H9 (cell line): Measurements from ENCODE around the gene CDH23. TPM values are rescaled to one million over a fixed set of nuclear protein-coding genes. Genes with fewer than 3 reads are reported as not detected.

Source experiments
- DNase-seq: peaks from one replicate; pipeline ENCODE4 v3.0.0-alpha.2; 2017
- H2AFZ ChIP-seq: one replicate; pipeline ENCODE4 v1.6.1; 2013; ENCODE audit warnings: mild to moderate bottlenecking, low read length, control low read depth, moderate library complexity
- H2AK5ac ChIP-seq: 2 replicates; pipeline ENCODE4 v1.6.1; 2013; ENCODE audit warnings: low read length, control low read depth, mixed read lengths; ENCODE audit not compliant: insufficient read length
- H2BK120ac ChIP-seq: one replicate; pipeline ENCODE4 v1.6.1; 2013; ENCODE audit warnings: low read depth, mild to moderate bottlenecking, low read length, control low read depth, inconsistent platforms; ENCODE audit not compliant: poor library complexity, severe bottlenecking
- H2BK12ac ChIP-seq: 2 replicates; pipeline ENCODE4 v1.6.1; 2013; ENCODE audit warnings: low read length, control low read depth, mixed read lengths, low read depth; ENCODE audit not compliant: insufficient read length
- H2BK15ac ChIP-seq: 2 replicates; pipeline ENCODE4 v1.6.1; 2013; ENCODE audit warnings: low read depth, low read length, control low read depth
- H2BK20ac ChIP-seq: one replicate; pipeline ENCODE4 v1.6.1; 2013; ENCODE audit warnings: low read depth, mild to moderate bottlenecking, low read length, control low read depth, inconsistent platforms; ENCODE audit not compliant: poor library complexity, severe bottlenecking
- H2BK5ac ChIP-seq: 2 replicates; pipeline ENCODE4 v1.6.1; 2013; ENCODE audit warnings: low read length, control low read depth, mixed read lengths; ENCODE audit not compliant: insufficient read length
- H3K14ac ChIP-seq: 2 replicates; pipeline ENCODE4 v1.6.1; 2013; ENCODE audit warnings: low read length, control low read depth; ENCODE audit not compliant: insufficient read depth
- H3K18ac ChIP-seq: 2 replicates; pipeline ENCODE4 v1.6.1; 2013; ENCODE audit warnings: low read depth, mild to moderate bottlenecking, mixed read lengths, low read length, control low read depth; ENCODE audit not compliant: insufficient read length
- H3K23ac ChIP-seq: 2 replicates; pipeline ENCODE4 v1.6.1; 2013; ENCODE audit warnings: low read length, control low read depth, mixed read lengths, low read depth; ENCODE audit not compliant: insufficient read length
- H3K23me2 ChIP-seq: 2 replicates; pipeline ENCODE4 v1.6.1; 2013; ENCODE audit warnings: low read depth, mild to moderate bottlenecking, mixed read lengths, low read length, control low read depth; ENCODE audit not compliant: insufficient read length, poor library complexity, severe bottlenecking
- H3K27ac ChIP-seq: 2 replicates; pipeline ENCODE4 v1.5.1; 2013; ENCODE audit warnings: low read length, control low read depth, mixed read lengths, low read depth; ENCODE audit not compliant: insufficient read length
- H3K27me3 ChIP-seq: 2 replicates; pipeline ENCODE4 v1.6.1; 2013; ENCODE audit warnings: low read length, control low read depth, inconsistent platforms; ENCODE audit not compliant: insufficient read depth
- H3K4ac ChIP-seq: 2 replicates; pipeline ENCODE4 v1.6.1; 2013; ENCODE audit warnings: low read depth, mild to moderate bottlenecking, control low read depth, inconsistent platforms, low read length, moderate library complexity
- H3K4me1 ChIP-seq: 2 replicates; pipeline ENCODE4 v1.6.1; 2013; ENCODE audit warnings: low read length, control low read depth, inconsistent platforms; ENCODE audit not compliant: insufficient read depth
- H3K4me2 ChIP-seq: 2 replicates; pipeline ENCODE4 v1.6.1; 2013; ENCODE audit warnings: low read length, control low read depth, mixed read lengths; ENCODE audit not compliant: insufficient read length, insufficient read depth
- H3K56ac ChIP-seq: 2 replicates; pipeline ENCODE4 v1.6.1; 2013; ENCODE audit warnings: low read depth, mild to moderate bottlenecking, mixed read lengths, low read length, control low read depth; ENCODE audit not compliant: insufficient read length
- H3K79me1 ChIP-seq: 2 replicates; pipeline ENCODE4 v1.6.1; 2013; ENCODE audit warnings: low read depth, mild to moderate bottlenecking, moderate library complexity, low read length, control low read depth, inconsistent platforms; ENCODE audit not compliant: insufficient read depth, poor library complexity, severe bottlenecking
- H3K79me2 ChIP-seq: 2 replicates; pipeline ENCODE4 v1.6.1; 2013; ENCODE audit warnings: low read length, control low read depth, inconsistent platforms; ENCODE audit not compliant: insufficient read depth
- H3K9ac ChIP-seq: 2 replicates; pipeline ENCODE4 v1.6.1; 2013; ENCODE audit warnings: low read length, control low read depth, mixed read lengths; ENCODE audit not compliant: insufficient read length; ENCODE audit errors: extremely low read depth
- H3K9me3 ChIP-seq: one replicate; pipeline ENCODE4 v1.6.1; 2013; ENCODE audit warnings: low read depth, low read length, inconsistent platforms; ENCODE audit not compliant: control insufficient read depth
- H3T11ph ChIP-seq: one replicate; pipeline ENCODE4 v1.6.1; 2013; ENCODE audit warnings: mild to moderate bottlenecking, low read length, control low read depth, inconsistent platforms
- H4K20me1 ChIP-seq: one replicate; pipeline ENCODE4 v1.6.1; 2013; ENCODE audit not compliant: control insufficient read depth, insufficient read length, insufficient read depth
- H4K5ac ChIP-seq: 2 replicates; pipeline ENCODE4 v1.6.1; 2013; ENCODE audit warnings: low read depth, mild to moderate bottlenecking, mixed read lengths, low read length, control low read depth; ENCODE audit not compliant: insufficient read length
- H4K8ac ChIP-seq: replicated peaks from 2 replicates; pipeline ENCODE4 v1.6.1; 2013; ENCODE audit warnings: low read length, control low read depth, mixed read lengths, low read depth; ENCODE audit not compliant: insufficient read length
- H4K91ac ChIP-seq: 2 replicates; pipeline ENCODE4 v1.6.1; 2013; ENCODE audit warnings: low read depth, mild to moderate bottlenecking, moderate library complexity, mixed read lengths, low read length, control low read depth; ENCODE audit not compliant: insufficient read length
- H3K27ac Mint-ChIP-seq, 3 experiments: 2 replicates in 2 of 3; 3 replicates in 1 of 3; pipeline ENCODE4 v1.8.0; 2020 to 2021; ENCODE audit warnings: mixed read lengths in 3 of 3, mild to moderate bottlenecking in 1 of 3, moderate library complexity in 1 of 3
- H3K27me3 Mint-ChIP-seq: 2 replicates; pipeline ENCODE4 v1.8.0; 2021; ENCODE audit warnings: low read depth, mild to moderate bottlenecking, moderate library complexity, mixed read lengths
- H3K36me3 Mint-ChIP-seq, 3 experiments: 2 replicates in 2 of 3; 3 replicates in 1 of 3; pipeline ENCODE4 v1.8.0; 2020 to 2021; ENCODE audit warnings: low read depth in 3 of 3, mixed read lengths in 3 of 3; ENCODE audit not compliant: insufficient read depth in 1 of 3
- H3K4me1 Mint-ChIP-seq, 2 experiments: 2 replicates each; pipeline ENCODE4 v1.8.0; 2020; ENCODE audit warnings: mixed read lengths in 2 of 2
- H3K4me3 Mint-ChIP-seq, 2 experiments: 2 replicates in 1 of 2; 3 replicates in 1 of 2; pipeline ENCODE4 v1.8.0; 2020 to 2021; ENCODE audit warnings: mild to moderate bottlenecking in 2 of 2, mixed read lengths in 2 of 2, moderate library complexity in 1 of 2
- H3K9me3 Mint-ChIP-seq, 2 experiments: 2 replicates in 1 of 2; 3 replicates in 1 of 2; pipeline ENCODE4 v1.8.0; 2020; ENCODE audit warnings: mild to moderate bottlenecking in 2 of 2, mixed read lengths in 2 of 2, moderate library complexity in 1 of 2
- WGBS: extraction: QIAGEN DNeasy Blood & Tissue Kit; methylation state at CpG from one replicate; pipeline ENCODE4 v1.1.7; 2013; ENCODE audit warnings: missing lambda C conversion rate, low lambda C conversion rate, mixed read lengths; ENCODE audit not compliant: insufficient read length; ENCODE audit errors: extremely low coverage; 5-methylcytosine and 5-hydroxymethylcytosine counted together
- total RNA-seq: library from RNA; stranded (reverse); gene quantifications from 2 replicates; pipeline ENCODE4 v1.2.1, GENCODE V29; 2021
- TF ChIP-seq, protein P1 (sequence below): fragments of 200-600 bp; sonication (generic); conservative IDR thresholded peaks from 3 replicates; pipeline ENCODE4 v1.8.0; 2021; ENCODE audit warnings: antibody characterized with exemption, mild to moderate bottlenecking

Gene CDH23
- total RNA-seq, 1 experiment from 2014 or later: 2.1 TPM

DNA sequence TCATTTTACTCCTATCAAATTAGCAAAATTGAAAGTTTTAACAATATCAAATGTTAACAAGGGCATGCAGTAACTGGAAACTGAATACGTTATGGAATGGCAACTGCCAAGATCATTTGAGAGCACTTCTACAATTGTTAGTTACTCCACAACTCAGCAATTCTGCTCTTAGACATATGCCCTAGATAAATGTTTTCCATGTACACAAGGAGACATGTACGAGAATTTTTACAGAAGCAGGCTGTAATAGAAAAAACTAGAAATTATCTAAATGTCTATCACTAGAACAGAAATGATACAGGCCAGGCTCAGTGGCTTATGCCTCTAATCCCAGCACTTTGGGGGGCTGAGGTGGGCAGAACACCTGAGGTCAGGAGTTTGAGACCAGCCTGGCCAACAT, 447.4 kb downstream of the CDH23 start:
- Histone ChIP-seq H3K4me1 (peaks cover 14% of the 10 kb centered on the region; the same call in 1 of the 2 replicates), H4K20me1 (no peaks in the 10 kb centered on the region), H3K23ac (no peak overlapping the region), H3K27ac (no peak overlapping the region), H3K56ac (no peak overlapping the region), H2BK15ac (no peak overlapping the region), H3K18ac (no peak overlapping the region), H4K5ac (no peak overlapping the region), H2BK12ac (no peak overlapping the region), H3K4ac (no peak overlapping the region), H3K79me2 (peaks cover 56% of the 10 kb centered on the region), H2BK20ac (no peak overlapping the region), H3K23me2 (no peaks in the 10 kb centered on the region), H2AK5ac (no peak overlapping the region), H3K9ac (no peak overlapping the region), H3K14ac (no peak overlapping the region), H3K27me3 (no peaks in the 10 kb centered on the region), H4K91ac (no peak overlapping the region), H2BK5ac (no peak overlapping the region), H3T11ph (no peak overlapping the region), H4K8ac (no peak overlapping the region), H3K9me3 (no peaks in the 10 kb centered on the region), H3K79me1 (peaks cover 3% of the 10 kb centered on the region), H2BK120ac (no peak overlapping the region), H3K4me2 (no peak overlapping the region), H2AFZ (no peak overlapping the region)
- Mint-ChIP-seq H3K4me1 (peaks cover 29 to 45% of the 10 kb centered on the region in 2 experiments), H3K27me3 (no peaks in the 10 kb centered on the region), H3K9me3 (no peaks in the 10 kb centered on the region), H3K27ac (no peak overlapping the region), H3K4me3 (no peak overlapping the region), H3K36me3 (peaks cover 0 to 5% (median 0%) of the 10 kb centered on the region in 3 experiments; a peak in 2 of 7 replicates)
- DNase-seq: no peak
- WGBS: no CpG with 5 or more reads among the region's 2 CpGs
- TF ChIP-seq, protein P1, sequence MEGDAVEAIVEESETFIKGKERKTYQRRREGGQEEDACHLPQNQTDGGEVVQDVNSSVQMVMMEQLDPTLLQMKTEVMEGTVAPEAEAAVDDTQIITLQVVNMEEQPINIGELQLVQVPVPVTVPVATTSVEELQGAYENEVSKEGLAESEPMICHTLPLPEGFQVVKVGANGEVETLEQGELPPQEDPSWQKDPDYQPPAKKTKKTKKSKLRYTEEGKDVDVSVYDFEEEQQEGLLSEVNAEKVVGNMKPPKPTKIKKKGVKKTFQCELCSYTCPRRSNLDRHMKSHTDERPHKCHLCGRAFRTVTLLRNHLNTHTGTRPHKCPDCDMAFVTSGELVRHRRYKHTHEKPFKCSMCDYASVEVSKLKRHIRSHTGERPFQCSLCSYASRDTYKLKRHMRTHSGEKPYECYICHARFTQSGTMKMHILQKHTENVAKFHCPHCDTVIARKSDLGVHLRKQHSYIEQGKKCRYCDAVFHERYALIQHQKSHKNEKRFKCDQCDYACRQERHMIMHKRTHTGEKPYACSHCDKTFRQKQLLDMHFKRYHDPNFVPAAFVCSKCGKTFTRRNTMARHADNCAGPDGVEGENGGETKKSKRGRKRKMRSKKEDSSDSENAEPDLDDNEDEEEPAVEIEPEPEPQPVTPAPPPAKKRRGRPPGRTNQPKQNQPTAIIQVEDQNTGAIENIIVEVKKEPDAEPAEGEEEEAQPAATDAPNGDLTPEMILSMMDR: no peak
